GM12865 (cell line): Measurements from ENCODE around the gene HMGN4.

Experiments used
- DNase-seq: peaks from one replicate; pipeline ENCODE4 v3.0.0; 2010; ENCODE audit warnings: low read depth
- H3K4me3 ChIP-seq: 2 replicates; pipeline ENCODE4 v1.5.1; 2011; ENCODE audit warnings: mild to moderate bottlenecking, low read depth, low read length, control low read depth
- CTCF ChIP-seq: IDR thresholded peaks from 2 replicates; pipeline ENCODE4 v1.5.1; 2011; ENCODE audit warnings: low read length, control low read depth, low read depth, inconsistent platforms; ENCODE audit not compliant: insufficient read depth; ENCODE audit errors: missing control alignments

The HMGN4 gene

GRCh38 chr6:26578279-26578678, 40.1 kb downstream of the HMGN4 start:
- no peak for DNase-seq
- H3K4me3 ChIP-seq, result no peak overlapping the region
- no peak for TF ChIP-seq CTCF

GRCh38 chr6:26578741-26579140, 40.6 kb downstream of the HMGN4 start:
- TF ChIP-seq CTCF, result no peak
- H3K4me3 ChIP-seq, result no peak overlapping the region
- DNase-seq, result no peak

- no peak for TF ChIP-seq CTCF
- no peak for DNase-seq
- no peak overlapping the region for H3K4me3 ChIP-seq
These were observed 43.2 kb downstream of the HMGN4 start for GRCh38 chr6:26581164-26581915.

GRCh38 chr6:26588965-26589364, 50.8 kb downstream of the HMGN4 start:
- no peak for TF ChIP-seq CTCF
- H3K4me3 ChIP-seq, result no peak overlapping the region
- DNase-seq, result no peak

GRCh38 chr6:26592649-26593048, 54.5 kb downstream of the HMGN4 start:
- no peak for TF ChIP-seq CTCF
- peak; percentile 46 for DNase-seq
- no peak overlapping the region for H3K4me3 ChIP-seq

- no peak for TF ChIP-seq CTCF
- H3K4me3 ChIP-seq, result no peak overlapping the region
- no peak for DNase-seq
These were observed 55.3 kb downstream of the HMGN4 start for GRCh38 chr6:26593278-26594130.
